K562 (cell line): ENCODE results near the gene CEP85L. TPM values are rescaled to one million over a fixed set of nuclear protein-coding genes. Genes with fewer than 3 reads are reported as not detected.

Experiments used
- ATAC-seq: fragments of 200-7000 bp; cut with Tn5 transposase; 3 replicates; pipeline ENCODE4 v1.9.1; 2020; ENCODE audit warnings: moderate library complexity
- BruUV-seq: library from RNA; stranded (reverse); fragments of 400-500 nt; replicated peaks from 2 replicates; lab custom pipeline; 2021; lab: Mats Ljungman, UMichigan
- CTCF ChIA-PET: fragments of 300-600 bp; formaldehyde crosslinking; extraction: SDS; loops from one replicate; lab custom pipeline; 2021; ENCODE audit warnings: low intra/inter-chr PET ratio; lab: Yijun Ruan, JAX
- POLR2A ChIA-PET: fragments of 300-600, 350-650 bp; sonication (Branson Sonifier 250); formaldehyde crosslinking; extraction: SDS; loops from one replicate; lab custom pipeline; 2021; ENCODE audit warnings: antibody characterized with exemption, inconsistent platforms; lab: Yijun Ruan, JAX
- DNase-seq, 4 experiments: peaks; one replicate each; pipeline versions ENCODE4 v3.0.0 to v3.0.0-alpha.2; 2011 to 2018; ENCODE audit warnings: low spot score in 3 of 4, mixed read lengths in 3 of 4; ENCODE audit errors: extremely low read depth in 1 of 4
- FAIRE-seq: peaks from 2 replicates; lab custom pipeline; 2011; peaks lifted over from hg19 to GRCh38; lab: Jason Lieb, UNC
- H2AFZ ChIP-seq: 2 replicates; pipeline ENCODE4 v1.6.0; 2011; ENCODE audit warnings: low read depth, low read length, control low read depth, inconsistent platforms
- H3K27ac ChIP-seq: fragments of 200-600 bp; 3 replicates; pipeline ENCODE4 v1.8.0; 2011; ENCODE audit warnings: low read depth, mild to moderate bottlenecking, control low read depth, inconsistent platforms, low read length, moderate library complexity, mixed read lengths; ENCODE audit errors: extremely low read depth
- H3K27me3 ChIP-seq, 2 experiments: fragments of 300-600 bp in 1 of 2; 2 replicates in 1 of 2; 3 replicates in 1 of 2; pipeline versions ENCODE4 v1.6.0 to v1.8.0; 2011; ENCODE audit warnings: inconsistent platforms in 2 of 2, low read length in 2 of 2, mild to moderate bottlenecking in 1 of 2, mixed read lengths in 1 of 2, moderate library complexity in 1 of 2; ENCODE audit not compliant: control insufficient read depth in 2 of 2, insufficient read depth in 2 of 2
- H3K36me3 ChIP-seq: fragments of 300-600 bp; 3 replicates; pipeline ENCODE4 v1.8.0; 2011; ENCODE audit warnings: mild to moderate bottlenecking, low read length, inconsistent platforms; ENCODE audit not compliant: control insufficient read depth, insufficient read depth
- H3K4me1 ChIP-seq, 2 experiments: fragments of 200-600 bp in 1 of 2; replicated peaks in 1 of 2; 2 replicates in 1 of 2; 3 replicates in 1 of 2; pipeline versions ENCODE4 v1.5.1 to v1.8.0; 2011; ENCODE audit warnings: inconsistent platforms in 2 of 2, low read length in 2 of 2, mild to moderate bottlenecking in 1 of 2, mixed read lengths in 1 of 2, moderate library complexity in 1 of 2; ENCODE audit not compliant: control insufficient read depth in 2 of 2, insufficient read depth in 2 of 2
- H3K4me2 ChIP-seq: 2 replicates; pipeline ENCODE4 v1.6.1; 2011; ENCODE audit warnings: low read length, control low read depth, inconsistent platforms, mixed read lengths; ENCODE audit not compliant: insufficient read depth
- H3K4me3 ChIP-seq: fragments of 200-600 bp; sonication (generic), shearing (Covaris generic); 2 replicates; pipeline ENCODE4 v1.5.1; 2016; ENCODE audit warnings: control low read depth, inconsistent platforms
- H3K79me2 ChIP-seq: fragments of 200-600 bp; 3 replicates; pipeline ENCODE4 v1.8.0; 2011; ENCODE audit warnings: low read length, inconsistent platforms; ENCODE audit not compliant: control insufficient read depth, insufficient read depth
- H3K9ac ChIP-seq, 2 experiments: 2 replicates each; pipeline versions ENCODE4 v1.6.0 to v1.6.1; 2011; ENCODE audit warnings: low read depth in 2 of 2, low read length in 2 of 2, control low read depth in 1 of 2, inconsistent platforms in 1 of 2, mild to moderate bottlenecking in 1 of 2, mixed read lengths in 1 of 2; ENCODE audit not compliant: insufficient read depth in 1 of 2
- H3K9me1 ChIP-seq: one replicate; pipeline ENCODE4 v1.6.0; 2011; ENCODE audit warnings: inconsistent platforms, mild to moderate bottlenecking, low read length, moderate library complexity; ENCODE audit not compliant: control insufficient read depth, insufficient read depth
- H3K9me3 ChIP-seq: replicated peaks from 2 replicates; pipeline ENCODE4 v1.5.1; 2011; ENCODE audit warnings: low read depth, low read length, inconsistent platforms; ENCODE audit not compliant: control insufficient read depth, insufficient read depth
- H4K20me1 ChIP-seq: replicated peaks from 2 replicates; pipeline ENCODE4 v1.6.1; 2011; ENCODE audit warnings: low read length, inconsistent platforms, mixed read lengths; ENCODE audit not compliant: control insufficient read depth, insufficient read depth
- ARHGAP35 ChIP-seq: fragments of 450-650 bp; IDR thresholded peaks from 2 replicates; pipeline ENCODE4 v1.6.1; 2018; ENCODE audit not compliant: partially characterized antibody
- CTBP1 ChIP-seq: fragments of 450-650 bp; IDR thresholded peaks from 2 replicates; pipeline ENCODE4 v1.6.1; 2016; ENCODE audit warnings: borderline replicate concordance
- DIDO1 ChIP-seq: fragments of 450-650 bp; IDR thresholded peaks from 2 replicates; pipeline ENCODE4 v1.6.1; 2016; ENCODE audit warnings: low read depth, missing biosample characterization, missing genetic modification characterization
- GATAD2B ChIP-seq: fragments of 450-650 bp; IDR thresholded peaks from 2 replicates; pipeline ENCODE4 v1.6.1; 2017; ENCODE audit warnings: mild to moderate bottlenecking, borderline replicate concordance
- NFE2 ChIP-seq: IDR thresholded peaks from 2 replicates; pipeline ENCODE4 v1.6.1; 2014; ENCODE audit warnings: antibody characterized with exemption, low read depth
- POLR2AphosphoS5 ChIP-seq: IDR thresholded peaks from 2 replicates; pipeline ENCODE4 v1.6.1; 2011; ENCODE audit warnings: mild to moderate bottlenecking, low read depth, low read length, moderate library complexity; ENCODE audit not compliant: control insufficient read depth, insufficient read depth
- RBM22 ChIP-seq: fragments of 200-400 bp; formaldehyde crosslinking; IDR thresholded peaks from 2 replicates; pipeline ENCODE4 v1.6.1; 2018; ENCODE audit warnings: low read length, low read depth; ENCODE audit not compliant: poor library complexity, severe bottlenecking
- ZNF41 ChIP-seq: fragments of 250-450 bp; sonication (Bioruptor Pico); conservative IDR thresholded peaks from 2 replicates; pipeline ENCODE4 v1.4.0; 2020; ENCODE audit warnings: mild to moderate bottlenecking
- ZNF609 ChIP-seq: sonication (generic); formaldehyde crosslinking; IDR thresholded peaks from 2 replicates; pipeline ENCODE4 v1.8.1; 2023; ENCODE audit warnings: missing genetic modification reagents, mild to moderate bottlenecking, borderline replicate concordance
- ZNF76 ChIP-seq: fragments of 250-450 bp; sonication (Bioruptor Pico); IDR thresholded peaks from 2 replicates; pipeline ENCODE4 v1.4.0; 2020; ENCODE audit warnings: mild to moderate bottlenecking, moderate library complexity, borderline replicate concordance
- WGBS: fragments of 100-300 bp; shearing (Covaris generic); methylation state at CpG from one replicate; pipeline ENCODE4 v1.1.6; 2016; ENCODE audit warnings: low coverage, mixed read lengths; ENCODE audit not compliant: insufficient coverage; ENCODE audit errors: missing lambda C conversion rate; 5-methylcytosine and 5-hydroxymethylcytosine counted together
- in situ Hi-C: fragments of 300-500 bp; cut with MboI; formaldehyde crosslinking; loops from 4 replicates; pipeline ENCODE4 v1.15.0; 2018; ENCODE audit warnings: inconsistent platforms, mixed read lengths
- intact Hi-C: fragments of 100-400 bp; cut with micrococcal nuclease; formaldehyde crosslinking; loops from 2 replicates; pipeline ENCODE4 v1.14.2; 2022
- polyA plus RNA-seq, 8 experiments: library from polyadenylated mRNA; depleted of rRNA in 4 of 8; stranded (reverse) in 5 of 8; unstranded in 3 of 8; fragments of >200 nt; fragmentation: Nextera tagmentation in 2 of 8; fragmentation: Illumina TruSeq in 1 of 8; extraction: Ambion mirVana in 2 of 8; extraction: Trizol in 1 of 8; gene quantifications; 2 replicates each; pipeline versions ENCODE4 v1.2.1 to v1.2.3, GENCODE V29; 2011 to 2014; ENCODE audit warnings: inconsistent platforms in 1 of 8, missing spikeins in 1 of 8
- total RNA-seq, 7 experiments: library from RNA; depleted of rRNA in 6 of 7; stranded (reverse); fragments of >200 nt in 6 of 7; fragmentation: Illumina TruSeq in 2 of 7; extraction: Trizol in 2 of 7; gene quantifications; 2 replicates each; pipeline versions ENCODE4 v1.2.1 to v1.2.3, GENCODE V29; 2011 to 2021; ENCODE audit warnings: low replicate concordance in 1 of 7

Gene CEP85L
- total and polyA plus RNA-seq, 9 of the 15 experiments (the other 6 are each of a cell fraction or from before 2014, with no cell fraction given) = 4.5 to 15.8 (median 8.3) TPM

GRCh38 chr6:118672678-118673077 lies 21.3 kb upstream of the CEP85L start:
- Histone ChIP-seq H3K4me3 (no peak overlapping the region), H3K4me1 (peaks cover 3 to 29% of the 10 kb centered on the region in 2 experiments; a peak in 3 of 5 replicates), H3K4me2 (no peak overlapping the region), H3K36me3 (no peaks in the 10 kb centered on the region), H2AFZ (no peak overlapping the region), H3K9me3 (no peaks in the 10 kb centered on the region), H3K9ac (no peak overlapping the region), H4K20me1 (no peaks in the 10 kb centered on the region), H3K79me2 (peaks cover 10% of the 10 kb centered on the region; the same call in 2 of the 3 replicates), H3K27me3 (no peaks in the 10 kb centered on the region), H3K27ac (no peak overlapping the region), H3K9me1 (no peaks in the 10 kb centered on the region)
- BruUV-seq = no TSS peak
- ATAC-seq (no peak), DNase-seq (no peak), FAIRE-seq (no peak)
- intact Hi-C loops = no loop called here
- TF ChIP-seq ZNF76 (CRISPR knock-in tag) (no peak), NFE2 (no peak), POLR2AphosphoS5 (no peak), GATAD2B (no peak), ZNF41 (no peak), DIDO1 (tag) (no peak), ZNF609 (no peak), RBM22 (no peak), ARHGAP35 (no peak), CTBP1 (no peak)
- CTCF ChIA-PET = no interaction called here
- in situ Hi-C loops = no loop called here
- POLR2A ChIA-PET = interaction anchor here (0.6 to 0.8 kb wide), 2 partner anchors 9 to 21 kb away, joined by 3 read pairs; partner anchors contain the start of gene CEP85L
- WGBS = 40% methylated on average over 1 of the region's 2 CpGs
